ENCODE measurements around the gene USHBP1.
"Not testable (repeated sequence)": the region's sequence is repeated elsewhere in the genome, so short reads cannot be mapped to it uniquely, and the experiment has no call there.

USHBP1 gene

GRCh38 chr19:17296273-17296672 is 31.7 kb upstream of the USHBP1 start:
- DNase-seq (ENCODE audit: low spot score): peak; percentile 19

GRCh38 chr19:17295551-17295950 is 31.0 kb upstream of the USHBP1 start:
- not testable (repeated sequence) for DNase-seq (ENCODE audit: low spot score)

DNA sequence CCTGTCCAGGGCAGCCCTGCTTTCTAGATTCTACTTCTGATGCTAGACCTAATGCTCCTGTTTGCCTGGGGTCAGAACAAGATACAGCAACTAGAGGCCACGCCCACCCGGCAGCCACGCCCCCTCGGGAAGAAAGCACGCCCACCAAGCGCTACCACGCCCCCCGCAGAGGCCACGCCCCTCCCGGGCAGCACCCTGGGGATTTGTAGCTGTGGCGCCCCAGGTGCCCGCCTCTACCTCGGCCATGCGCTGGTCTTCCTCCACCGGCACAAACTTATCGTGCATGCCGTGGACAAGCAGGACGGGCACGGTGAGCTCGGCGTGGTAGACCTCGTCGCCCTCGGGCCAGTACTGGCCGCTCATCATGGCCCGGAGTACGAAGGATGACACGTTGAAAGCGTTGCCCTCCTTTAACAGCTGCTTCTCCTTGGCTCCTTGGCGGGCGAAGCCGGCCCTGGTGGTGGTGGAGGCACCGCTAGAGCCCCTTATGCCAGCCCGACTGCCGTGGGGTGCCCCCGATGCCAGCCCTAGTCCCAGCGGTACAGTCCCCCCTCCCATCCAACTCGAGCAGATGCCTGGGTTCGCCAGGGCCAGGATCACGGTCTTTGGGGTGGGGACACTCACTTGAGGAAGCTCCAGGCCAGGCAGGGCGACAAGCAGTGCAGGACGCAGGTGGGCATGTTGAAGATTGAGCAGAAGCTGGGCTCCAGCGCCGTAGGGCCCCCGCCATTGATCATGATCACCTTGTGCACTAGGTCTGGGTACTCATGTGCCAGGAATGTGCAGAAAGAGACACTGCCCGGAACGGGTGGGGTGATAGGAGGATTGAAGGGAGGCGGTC is 29.7 kb upstream of the USHBP1 start:
- peak; percentile 60 for DNase-seq (ENCODE audit: low spot score)

GRCh38 chr19:17293605-17294004 is 29.1 kb upstream of the USHBP1 start:
- no peak for DNase-seq (ENCODE audit: low spot score)

DNA sequence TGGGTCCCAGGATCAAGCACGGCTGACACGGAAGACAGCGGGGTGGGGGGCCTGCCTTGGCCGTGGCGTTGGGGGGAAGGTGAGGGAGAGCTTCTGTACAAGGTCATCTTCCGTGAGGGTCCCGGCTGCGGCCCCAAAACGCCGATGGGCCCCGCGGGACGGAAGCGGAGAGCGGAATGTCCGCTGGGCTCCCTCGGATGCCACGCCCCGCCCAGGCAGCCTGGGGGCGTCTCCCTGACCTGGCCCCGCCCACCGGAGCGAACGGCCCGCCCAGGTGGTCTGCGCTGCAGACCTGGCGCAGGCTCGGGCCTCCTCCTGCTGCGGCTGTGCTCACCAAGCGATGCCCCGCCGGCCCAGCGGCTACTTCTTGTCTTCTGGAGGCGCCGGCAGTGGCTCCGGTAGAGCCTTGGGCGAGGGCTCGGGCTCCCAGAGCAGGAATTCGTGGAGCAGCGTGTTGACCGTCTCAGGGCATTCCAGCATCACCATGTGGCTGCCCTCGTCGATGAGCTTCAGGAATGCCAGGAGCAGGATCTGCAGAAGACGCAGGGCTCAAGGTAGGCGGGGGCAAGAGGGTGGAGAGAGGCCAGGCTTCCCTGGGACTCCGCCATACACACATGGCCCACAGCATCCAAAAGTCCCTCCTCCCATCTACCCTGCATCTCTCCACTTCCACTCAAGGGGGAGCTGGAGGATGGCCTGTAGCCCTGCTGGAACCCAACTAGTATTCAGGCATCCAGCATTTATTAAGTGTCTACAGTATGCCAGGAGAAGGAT is 27.9 kb upstream of the USHBP1 start:
- peak; percentile 86 for DNase-seq (ENCODE audit: low spot score)

DNA sequence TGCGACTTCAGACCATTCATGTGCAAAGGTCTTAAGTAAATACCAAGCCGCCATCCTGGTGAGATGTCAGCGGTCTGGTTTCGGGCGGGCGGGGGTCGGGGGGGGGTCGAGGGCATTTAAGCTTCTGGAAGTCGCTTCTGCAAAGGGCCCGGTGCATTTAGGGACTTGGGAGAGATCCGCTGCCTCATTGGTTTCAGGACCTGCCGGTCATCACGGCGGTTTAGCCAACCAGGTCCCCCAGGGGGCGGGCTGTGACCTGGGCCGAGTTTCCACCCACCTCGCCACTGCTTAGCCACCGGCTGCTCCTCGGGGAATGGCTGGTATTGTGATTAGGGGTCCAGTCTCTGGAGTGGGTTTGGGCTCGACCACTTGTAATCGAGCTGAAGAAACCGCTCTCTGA is 24.9 kb upstream of the USHBP1 start:
- DNase-seq (ENCODE audit: low spot score): peak; percentile 67

GRCh38 chr19:17286752-17287151 is 22.2 kb upstream of the USHBP1 start:
- no peak for DNase-seq (ENCODE audit: low spot score)

DNA sequence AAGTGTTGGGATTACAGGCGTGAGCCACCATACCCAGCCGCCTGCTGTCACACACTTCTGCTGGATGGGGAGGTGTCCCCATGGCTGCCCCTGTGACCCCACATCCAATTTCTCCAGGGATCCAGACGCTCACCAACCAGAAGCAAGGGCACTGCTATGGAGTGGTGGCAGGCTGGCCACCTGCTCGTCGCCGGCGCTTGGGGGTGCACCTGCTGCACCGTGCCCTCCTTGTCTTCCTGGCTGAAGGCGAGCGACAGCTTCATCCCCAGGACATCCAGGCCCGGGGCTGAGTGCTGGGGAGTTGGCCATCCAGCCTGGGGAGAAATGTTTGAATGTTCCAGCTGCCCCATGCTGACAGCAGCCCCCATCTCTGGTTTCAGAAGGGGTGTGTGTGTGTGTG is 21.7 kb upstream of the USHBP1 start:
- no peak for DNase-seq (ENCODE audit: low spot score)

GRCh38 chr19:17285415-17286135 is 21.0 kb upstream of the USHBP1 start:
- DNase-seq (ENCODE audit: low spot score): no peak

- no peak for DNase-seq (ENCODE audit: low spot score)
These were observed 19.0 kb upstream of the USHBP1 start for GRCh38 chr19:17283504-17283996.

GRCh38 chr19:17282488-17283125 is 18.1 kb upstream of the USHBP1 start:
- DNase-seq (ENCODE audit: low spot score): peak; percentile 80

DNA sequence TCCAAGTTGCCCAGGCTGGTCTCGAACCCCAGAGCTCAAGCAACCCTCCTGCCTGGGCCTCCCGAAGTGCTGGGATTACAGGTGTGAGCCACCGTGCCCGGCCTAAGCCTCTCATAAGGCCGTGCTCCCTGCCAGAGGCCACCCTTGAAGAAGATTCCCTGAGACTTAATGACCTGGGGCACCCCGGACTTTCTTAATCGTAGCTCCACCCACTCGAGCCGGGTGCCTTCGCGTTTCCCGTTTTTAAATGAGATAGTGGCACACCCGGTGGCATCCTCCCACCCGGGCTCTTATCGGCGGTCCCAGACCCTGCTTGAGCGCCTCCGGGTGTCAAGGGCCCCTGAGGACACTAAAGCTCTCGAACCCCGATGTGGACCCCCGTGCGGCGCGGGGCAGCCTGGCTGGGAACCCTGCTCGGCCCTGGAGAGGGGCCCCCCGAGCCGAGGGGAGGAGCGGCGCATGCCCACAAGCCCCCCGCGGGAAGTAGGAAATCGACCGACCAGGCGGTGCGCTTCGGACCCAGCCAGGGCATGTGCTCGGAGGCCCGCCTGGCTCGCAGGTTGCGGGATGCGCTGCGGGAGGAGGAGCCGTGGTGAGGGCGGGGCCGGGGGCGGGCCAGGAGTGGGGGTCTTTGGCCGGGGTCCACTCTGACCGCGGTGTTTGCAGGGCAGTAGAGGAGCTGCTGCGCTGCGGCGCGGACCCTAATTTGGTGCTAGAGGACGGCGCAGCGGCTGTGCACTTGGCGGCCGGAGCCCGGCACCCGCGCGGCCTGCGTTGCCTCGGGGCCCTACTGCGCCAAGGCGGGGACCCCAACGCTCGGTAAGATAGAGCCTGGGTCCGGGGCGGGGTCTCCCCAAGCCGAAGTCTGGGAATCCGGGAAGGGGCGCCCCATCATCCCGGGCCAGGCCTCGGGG is 17.1 kb upstream of the USHBP1 start, which contains the start of gene ANKLE1:
Gene ANKLE1 (plus strand): TSS at position 511 of the 914 bp plus-strand sequence. CDS start 20 bp downstream, at position 531.
- peak; percentile 37 for DNase-seq (ENCODE audit: low spot score)

DNA sequence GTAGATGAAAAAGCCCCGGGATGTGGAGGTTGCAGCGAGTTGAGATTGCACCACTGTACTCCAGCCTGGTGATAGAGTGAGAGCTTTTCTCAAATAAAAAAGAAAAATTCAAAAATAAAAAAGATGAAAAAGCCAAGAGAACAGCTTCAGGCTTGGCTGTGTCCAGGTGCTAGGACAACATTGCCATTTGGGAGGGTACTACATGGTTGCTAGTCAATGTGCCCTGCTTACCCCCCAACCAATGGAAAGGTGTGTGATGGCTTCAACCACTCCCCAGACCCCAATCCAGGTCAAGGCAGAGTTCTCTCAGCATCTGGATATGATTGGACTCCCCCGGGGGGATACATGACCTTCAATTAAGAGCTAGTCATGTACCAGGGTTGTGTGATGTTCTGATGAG is 14.9 kb upstream of the USHBP1 start:
- DNase-seq (ENCODE audit: low spot score): no peak

DNA sequence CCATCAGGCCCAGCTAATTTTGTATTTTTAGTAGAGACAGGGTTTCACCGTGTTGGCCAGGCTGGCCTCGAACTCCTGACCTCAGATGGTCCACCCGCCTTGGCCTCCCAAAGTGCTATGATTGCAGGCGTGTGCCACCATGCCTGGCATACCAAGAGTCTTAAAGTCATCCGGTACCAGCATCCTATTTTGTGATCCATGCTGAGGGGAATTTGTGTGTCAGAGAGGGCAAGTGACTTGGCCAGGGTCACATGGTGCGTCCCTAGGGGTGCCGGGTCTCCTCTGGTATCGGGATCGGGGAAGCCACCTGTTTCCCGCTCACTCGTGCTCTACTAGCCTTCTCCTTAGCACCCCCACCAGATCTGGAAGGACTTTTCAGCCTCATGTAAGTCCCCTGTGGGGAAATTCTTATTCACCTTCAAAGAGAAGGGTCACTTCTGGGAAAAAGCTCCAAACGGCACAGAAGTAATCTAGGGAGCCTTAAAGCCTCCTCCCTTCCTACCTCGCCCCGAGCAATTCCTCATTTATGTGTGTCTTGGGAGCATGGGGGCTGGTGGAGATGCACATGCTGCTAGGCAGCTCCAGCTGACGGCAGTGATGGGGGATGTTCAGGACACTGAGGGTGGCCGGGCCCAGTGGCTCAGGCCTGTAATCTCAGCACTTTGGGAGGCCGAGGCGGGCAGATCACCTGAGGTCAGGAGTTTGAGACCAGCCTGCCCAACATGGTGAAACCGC is 11.1 kb upstream of the USHBP1 start:
- DNase-seq (ENCODE audit: low spot score): no peak

GRCh38 chr19:17274892-17275291 is 10.3 kb upstream of the USHBP1 start:
- DNase-seq (ENCODE audit: low spot score): not testable (repeated sequence)

DNA sequence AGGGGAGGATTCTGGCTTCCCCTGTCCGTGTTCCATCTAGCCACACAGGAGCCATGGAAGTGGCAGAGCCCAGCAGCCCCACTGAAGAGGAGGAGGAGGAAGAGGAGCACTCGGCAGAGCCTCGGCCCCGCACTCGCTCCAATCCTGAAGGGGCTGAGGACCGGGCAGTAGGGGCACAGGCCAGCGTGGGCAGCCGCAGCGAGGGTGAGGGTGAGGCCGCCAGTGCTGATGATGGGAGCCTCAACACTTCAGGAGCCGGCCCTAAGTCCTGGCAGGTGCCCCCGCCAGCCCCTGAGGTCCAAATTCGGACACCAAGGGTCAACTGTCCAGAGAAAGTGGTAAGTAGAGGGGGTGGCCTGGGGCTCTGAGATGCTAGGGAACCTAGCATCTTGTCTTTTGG is 4.2 kb upstream of the USHBP1 start:
- DNase-seq (ENCODE audit: low spot score): no peak

DNA sequence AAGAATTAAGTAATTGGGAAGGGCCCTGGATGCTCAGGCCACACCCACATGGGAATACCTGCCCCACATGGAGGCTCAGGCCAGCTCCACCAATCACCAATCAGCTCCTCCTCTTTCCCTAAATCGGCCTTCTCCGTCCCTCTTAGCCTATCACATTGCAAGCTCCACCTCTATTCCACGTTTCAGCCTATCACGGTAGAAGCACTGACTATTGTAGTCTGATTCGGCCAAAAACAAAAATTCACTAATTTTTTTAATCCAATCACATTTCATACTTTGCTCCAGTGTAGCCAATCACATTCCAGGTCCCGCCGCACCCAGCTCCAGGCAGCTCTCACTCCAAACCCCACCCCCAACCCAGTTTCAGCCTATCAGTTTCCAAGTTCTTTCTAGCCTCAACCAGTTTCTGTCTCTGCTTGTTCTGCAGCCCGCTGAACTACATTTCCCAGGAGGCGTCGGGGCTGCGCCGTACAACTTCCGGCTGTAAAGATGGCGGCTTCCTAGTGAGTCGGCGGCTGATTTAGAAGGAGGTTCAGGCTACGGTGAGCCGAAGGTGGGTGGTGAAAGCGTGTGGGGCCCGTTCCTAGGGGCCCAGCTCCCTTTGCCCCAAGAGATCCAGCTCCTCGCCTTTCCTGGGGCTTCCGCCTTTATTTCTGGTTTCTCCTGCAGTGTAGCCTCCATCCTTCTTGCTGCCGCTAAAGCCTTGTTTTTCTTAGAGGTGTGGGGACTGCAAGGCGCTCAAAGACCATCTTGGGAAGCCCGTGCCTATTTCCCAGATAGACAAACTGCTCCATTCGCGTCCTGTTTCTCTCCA is 2.6 kb upstream of the USHBP1 start, which contains the start of gene BABAM1:
Gene BABAM1 (plus strand): TSS at position 469 of the 814 bp plus-strand sequence. CDS start 1,364 bp downstream, outside the sequence.
- peak; percentile 99 for DNase-seq (ENCODE audit: low spot score)

DNA sequence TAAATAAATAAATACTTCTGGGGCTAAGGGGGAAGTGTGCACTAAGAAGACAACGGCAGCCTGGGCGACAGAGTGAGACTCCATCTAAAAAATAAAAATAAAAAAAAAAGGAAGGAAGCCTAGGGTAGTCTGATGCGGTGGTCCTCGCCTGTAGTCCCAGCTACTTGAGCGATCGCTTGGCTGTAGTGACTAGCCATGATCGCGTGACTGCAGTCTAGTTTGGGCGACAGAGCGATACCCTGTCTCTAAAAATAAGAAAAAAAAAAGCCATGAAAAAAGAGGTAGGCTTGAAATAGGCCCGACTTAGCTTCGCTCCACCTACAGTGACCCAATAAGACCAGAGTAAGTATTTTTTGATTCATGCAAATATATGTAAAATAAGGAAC is 2.0 kb upstream of the USHBP1 start:
- DNase-seq (ENCODE audit: low spot score): no peak

DNA sequence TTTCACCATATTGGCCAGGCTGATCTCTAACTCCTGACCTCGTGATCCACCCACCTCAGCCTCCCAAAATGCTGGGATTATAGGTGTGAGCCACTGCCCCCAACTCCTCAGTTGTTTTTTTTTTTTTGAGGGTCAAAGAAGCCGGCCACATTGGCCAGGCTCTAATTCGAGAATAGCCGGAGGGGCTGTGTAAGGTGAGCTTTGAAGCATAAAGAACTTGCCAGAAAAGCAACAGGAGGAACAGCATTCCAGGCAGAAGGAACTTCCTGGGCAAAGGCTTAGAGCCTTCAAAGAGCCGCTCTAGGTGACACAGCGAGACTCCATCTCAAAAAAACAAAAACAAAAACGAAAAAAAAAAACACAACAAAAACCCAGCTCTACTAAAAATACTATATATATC is 1.5 kb upstream of the USHBP1 start:
- DNase-seq (ENCODE audit: low spot score): no peak
